ENCODE results near the gene RAB40C.
A peak's percentile ranks its signal among the peaks of the same experiment; 100 is the strongest.

DNA sequence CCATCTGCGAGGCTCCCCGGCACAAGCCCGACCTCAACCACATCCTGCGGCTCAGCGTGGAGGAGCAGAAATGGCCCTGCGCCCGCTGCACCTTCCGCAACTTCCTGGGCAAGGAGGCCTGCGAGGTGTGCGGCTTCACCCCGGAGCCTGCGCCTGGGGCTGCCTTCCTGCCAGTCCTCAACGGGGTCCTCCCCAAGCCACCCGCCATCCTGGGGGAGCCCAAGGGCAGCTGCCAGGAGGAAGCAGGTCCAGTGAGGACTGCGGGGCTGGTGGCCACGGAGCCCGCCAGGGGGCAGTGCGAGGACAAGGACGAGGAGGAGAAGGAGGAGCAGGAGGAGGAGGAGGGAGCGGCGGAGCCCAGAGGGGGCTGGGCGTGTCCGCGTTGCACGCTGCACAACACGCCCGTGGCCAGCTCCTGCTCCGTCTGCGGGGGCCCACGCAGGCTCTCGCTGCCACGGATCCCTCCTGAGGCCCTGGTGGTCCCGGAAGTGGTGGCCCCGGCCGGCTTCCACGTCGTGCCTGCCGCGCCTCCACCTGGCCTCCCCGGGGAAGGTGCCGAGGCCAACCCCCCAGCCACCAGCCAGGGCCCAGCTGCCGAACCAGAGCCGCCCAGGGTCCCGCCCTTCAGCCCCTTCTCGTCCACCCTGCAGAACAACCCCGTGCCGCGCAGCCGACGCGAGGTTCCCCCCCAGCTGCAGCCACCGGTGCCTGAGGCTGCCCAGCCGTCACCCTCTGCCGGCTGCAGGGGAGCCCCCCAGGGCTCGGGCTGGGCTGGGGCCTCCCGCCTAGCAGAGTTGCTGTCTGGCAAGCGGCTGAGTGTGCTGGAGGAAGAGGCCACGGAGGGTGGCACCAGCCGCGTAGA lies 42.7 kb upstream of the RAB40C start:
- no peak for TF ChIP-seq GABPA (IDR thresholded peaks at IDR 0.05 in 1 of 2, conservative IDR thresholded peaks at IDR 0.05 in 1 of 2)
- no peak for TF ChIP-seq YY1 (IDR thresholded peaks at IDR 0.05)
- TF ChIP-seq RXRA (IDR thresholded peaks at IDR 0.05), result no peak
- TF ChIP-seq, protein P1, sequence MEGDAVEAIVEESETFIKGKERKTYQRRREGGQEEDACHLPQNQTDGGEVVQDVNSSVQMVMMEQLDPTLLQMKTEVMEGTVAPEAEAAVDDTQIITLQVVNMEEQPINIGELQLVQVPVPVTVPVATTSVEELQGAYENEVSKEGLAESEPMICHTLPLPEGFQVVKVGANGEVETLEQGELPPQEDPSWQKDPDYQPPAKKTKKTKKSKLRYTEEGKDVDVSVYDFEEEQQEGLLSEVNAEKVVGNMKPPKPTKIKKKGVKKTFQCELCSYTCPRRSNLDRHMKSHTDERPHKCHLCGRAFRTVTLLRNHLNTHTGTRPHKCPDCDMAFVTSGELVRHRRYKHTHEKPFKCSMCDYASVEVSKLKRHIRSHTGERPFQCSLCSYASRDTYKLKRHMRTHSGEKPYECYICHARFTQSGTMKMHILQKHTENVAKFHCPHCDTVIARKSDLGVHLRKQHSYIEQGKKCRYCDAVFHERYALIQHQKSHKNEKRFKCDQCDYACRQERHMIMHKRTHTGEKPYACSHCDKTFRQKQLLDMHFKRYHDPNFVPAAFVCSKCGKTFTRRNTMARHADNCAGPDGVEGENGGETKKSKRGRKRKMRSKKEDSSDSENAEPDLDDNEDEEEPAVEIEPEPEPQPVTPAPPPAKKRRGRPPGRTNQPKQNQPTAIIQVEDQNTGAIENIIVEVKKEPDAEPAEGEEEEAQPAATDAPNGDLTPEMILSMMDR (IDR thresholded peaks at IDR 0.05; ENCODE audit: low read depth, low read length, missing input control), result peak; percentile 17
- TF ChIP-seq HNF4A (conservative IDR thresholded peaks at IDR 0.05), result no peak
- TF ChIP-seq, protein P2, sequence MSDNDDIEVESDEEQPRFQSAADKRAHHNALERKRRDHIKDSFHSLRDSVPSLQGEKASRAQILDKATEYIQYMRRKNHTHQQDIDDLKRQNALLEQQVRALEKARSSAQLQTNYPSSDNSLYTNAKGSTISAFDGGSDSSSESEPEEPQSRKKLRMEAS (IDR thresholded peaks at IDR 0.05), result no peak
- no peak for TF ChIP-seq TAF1 (conservative IDR thresholded peaks at IDR 0.05)
- no peak for TF ChIP-seq SP1 (IDR thresholded peaks at IDR 0.05)
- TF ChIP-seq, protein P3, sequence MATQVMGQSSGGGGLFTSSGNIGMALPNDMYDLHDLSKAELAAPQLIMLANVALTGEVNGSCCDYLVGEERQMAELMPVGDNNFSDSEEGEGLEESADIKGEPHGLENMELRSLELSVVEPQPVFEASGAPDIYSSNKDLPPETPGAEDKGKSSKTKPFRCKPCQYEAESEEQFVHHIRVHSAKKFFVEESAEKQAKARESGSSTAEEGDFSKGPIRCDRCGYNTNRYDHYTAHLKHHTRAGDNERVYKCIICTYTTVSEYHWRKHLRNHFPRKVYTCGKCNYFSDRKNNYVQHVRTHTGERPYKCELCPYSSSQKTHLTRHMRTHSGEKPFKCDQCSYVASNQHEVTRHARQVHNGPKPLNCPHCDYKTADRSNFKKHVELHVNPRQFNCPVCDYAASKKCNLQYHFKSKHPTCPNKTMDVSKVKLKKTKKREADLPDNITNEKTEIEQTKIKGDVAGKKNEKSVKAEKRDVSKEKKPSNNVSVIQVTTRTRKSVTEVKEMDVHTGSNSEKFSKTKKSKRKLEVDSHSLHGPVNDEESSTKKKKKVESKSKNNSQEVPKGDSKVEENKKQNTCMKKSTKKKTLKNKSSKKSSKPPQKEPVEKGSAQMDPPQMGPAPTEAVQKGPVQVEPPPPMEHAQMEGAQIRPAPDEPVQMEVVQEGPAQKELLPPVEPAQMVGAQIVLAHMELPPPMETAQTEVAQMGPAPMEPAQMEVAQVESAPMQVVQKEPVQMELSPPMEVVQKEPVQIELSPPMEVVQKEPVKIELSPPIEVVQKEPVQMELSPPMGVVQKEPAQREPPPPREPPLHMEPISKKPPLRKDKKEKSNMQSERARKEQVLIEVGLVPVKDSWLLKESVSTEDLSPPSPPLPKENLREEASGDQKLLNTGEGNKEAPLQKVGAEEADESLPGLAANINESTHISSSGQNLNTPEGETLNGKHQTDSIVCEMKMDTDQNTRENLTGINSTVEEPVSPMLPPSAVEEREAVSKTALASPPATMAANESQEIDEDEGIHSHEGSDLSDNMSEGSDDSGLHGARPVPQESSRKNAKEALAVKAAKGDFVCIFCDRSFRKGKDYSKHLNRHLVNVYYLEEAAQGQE (IDR thresholded peaks at IDR 0.05), result no peak
- TF ChIP-seq, protein P4, sequence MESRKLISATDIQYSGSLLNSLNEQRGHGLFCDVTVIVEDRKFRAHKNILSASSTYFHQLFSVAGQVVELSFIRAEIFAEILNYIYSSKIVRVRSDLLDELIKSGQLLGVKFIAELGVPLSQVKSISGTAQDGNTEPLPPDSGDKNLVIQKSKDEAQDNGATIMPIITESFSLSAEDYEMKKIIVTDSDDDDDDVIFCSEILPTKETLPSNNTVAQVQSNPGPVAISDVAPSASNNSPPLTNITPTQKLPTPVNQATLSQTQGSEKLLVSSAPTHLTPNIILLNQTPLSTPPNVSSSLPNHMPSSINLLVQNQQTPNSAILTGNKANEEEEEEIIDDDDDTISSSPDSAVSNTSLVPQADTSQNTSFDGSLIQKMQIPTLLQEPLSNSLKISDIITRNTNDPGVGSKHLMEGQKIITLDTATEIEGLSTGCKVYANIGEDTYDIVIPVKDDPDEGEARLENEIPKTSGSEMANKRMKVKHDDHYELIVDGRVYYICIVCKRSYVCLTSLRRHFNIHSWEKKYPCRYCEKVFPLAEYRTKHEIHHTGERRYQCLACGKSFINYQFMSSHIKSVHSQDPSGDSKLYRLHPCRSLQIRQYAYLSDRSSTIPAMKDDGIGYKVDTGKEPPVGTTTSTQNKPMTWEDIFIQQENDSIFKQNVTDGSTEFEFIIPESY (IDR thresholded peaks at IDR 0.05), result no peak
- TF ChIP-seq, protein P5, sequence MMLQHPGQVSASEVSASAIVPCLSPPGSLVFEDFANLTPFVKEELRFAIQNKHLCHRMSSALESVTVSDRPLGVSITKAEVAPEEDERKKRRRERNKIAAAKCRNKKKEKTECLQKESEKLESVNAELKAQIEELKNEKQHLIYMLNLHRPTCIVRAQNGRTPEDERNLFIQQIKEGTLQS (IDR thresholded peaks at IDR 0.05), result no peak

All from liver (tissue), 3 donors.